Vagina (tissue), 2 donors: ENCODE measurements around the gene ADI1. TPM values are rescaled to one million over a fixed set of nuclear protein-coding genes. Genes with fewer than 3 reads are reported as not detected.

Experiments
- DNase-seq, 2 donors: peaks; one replicate each; pipeline ENCODE4 v3.0.0-alpha.2; 2017; ENCODE audit errors: extremely low spot score in 2 of 2
- H3K27ac ChIP-seq: fragments of 200-600 bp; sonication (generic); one replicate; pipeline ENCODE4 v1.5.1; 2019
- H3K27me3 ChIP-seq: fragments of 200-600 bp; sonication (generic); one replicate; pipeline ENCODE4 v1.5.1; 2019
- H3K36me3 ChIP-seq, 2 donors: fragments of 200-600 bp; sonication (generic); one replicate each; pipeline ENCODE4 v1.5.1; 2017 to 2019
- H3K4me1 ChIP-seq: fragments of 200-600 bp; sonication (generic); one replicate; pipeline ENCODE4 v1.5.1; 2019
- H3K4me3 ChIP-seq, 2 donors: fragments of 200-600 bp; sonication (generic); 1 replicate in 1 of 2; 2 replicates in 1 of 2; pipeline ENCODE4 v1.5.1; 2016 to 2019
- H3K9me3 ChIP-seq: fragments of 200-600 bp; sonication (generic); one replicate; pipeline ENCODE4 v1.5.1; 2019
- POLR2A ChIP-seq, 2 donors: fragments of 450-650 bp; IDR thresholded peaks; one replicate each; pipeline ENCODE4 v1.6.1; 2017; ENCODE audit warnings: antibody characterized with exemption in 2 of 2, mild to moderate bottlenecking in 2 of 2, moderate library complexity in 2 of 2
- POLR2AphosphoS5 ChIP-seq, 2 donors: sonication (generic); formaldehyde crosslinking; IDR thresholded peaks; one replicate each; pipeline ENCODE4 v1.9.0; 2017; ENCODE audit warnings: antibody characterized with exemption in 2 of 2, mild to moderate bottlenecking in 2 of 2, low read depth in 1 of 2; ENCODE audit not compliant: insufficient read depth in 1 of 2
- intact Hi-C: fragments of 100-400 bp; cut with DNase I; formaldehyde crosslinking; loops from one replicate; pipeline ENCODE4 v1.15.1; 2023
- total RNA-seq: library from RNA; depleted of rRNA; stranded (reverse); fragments of >200 nt; gene quantifications from one replicate; pipeline ENCODE4 v1.2.3, GENCODE V29; 2016
- TF ChIP-seq, protein P1 (sequence below), 3 experiments: fragments of 450-650 bp in 2 of 3; fragments of 200-600 bp in 1 of 3; sonication (generic) in 1 of 3; IDR thresholded peaks; one replicate each; pipeline ENCODE4 v1.5.1; 2017 to 2019; ENCODE audit warnings: antibody characterized with exemption in 3 of 3, mild to moderate bottlenecking in 2 of 3, moderate library complexity in 2 of 3

ADI1 gene, protein sequence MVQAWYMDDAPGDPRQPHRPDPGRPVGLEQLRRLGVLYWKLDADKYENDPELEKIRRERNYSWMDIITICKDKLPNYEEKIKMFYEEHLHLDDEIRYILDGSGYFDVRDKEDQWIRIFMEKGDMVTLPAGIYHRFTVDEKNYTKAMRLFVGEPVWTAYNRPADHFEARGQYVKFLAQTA
- 26.3 TPM for total RNA-seq

DNA sequence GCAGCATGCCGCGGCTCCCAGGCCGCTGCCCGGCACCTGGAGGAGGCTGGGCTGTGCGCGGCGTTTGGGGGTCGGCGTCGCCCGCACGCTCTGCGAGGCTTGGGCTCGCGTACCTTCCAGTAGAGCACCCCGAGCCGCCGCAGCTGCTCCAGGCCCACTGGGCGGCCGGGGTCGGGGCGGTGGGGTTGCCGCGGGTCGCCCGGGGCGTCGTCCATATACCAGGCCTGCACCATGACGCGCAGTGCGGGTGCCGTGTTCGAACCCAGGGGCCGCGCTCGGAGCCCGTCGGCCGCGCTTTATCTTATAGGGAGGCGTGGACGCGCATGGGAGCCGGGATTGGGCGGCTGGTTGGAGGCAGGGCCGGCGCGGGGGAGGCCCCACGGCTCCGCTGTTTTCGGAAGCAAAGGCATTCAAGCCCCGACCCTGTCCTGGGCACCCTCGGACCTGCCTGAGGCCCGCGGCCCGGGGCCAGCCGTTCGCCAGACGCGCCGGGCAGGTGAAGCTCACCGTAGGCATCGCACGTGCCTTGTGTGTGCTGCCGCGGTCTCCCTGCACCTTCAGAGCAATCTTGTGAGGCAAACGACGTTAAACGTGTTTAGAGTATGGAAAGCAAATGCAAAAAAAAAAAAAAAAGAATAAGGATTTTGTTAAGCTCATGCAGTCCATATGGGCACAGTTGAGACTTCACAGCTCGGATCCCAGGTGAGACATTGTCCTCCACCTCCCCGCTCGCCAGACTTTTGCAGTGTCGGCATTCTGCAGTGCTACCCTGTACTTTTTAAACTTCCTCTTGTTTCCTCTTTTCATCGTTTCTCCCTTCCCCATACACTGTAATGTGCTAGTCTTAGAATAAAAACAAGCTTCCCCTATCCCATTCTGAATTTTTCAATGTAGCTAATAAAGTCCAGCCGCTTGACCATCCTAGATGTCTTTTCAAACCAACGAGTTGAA lies at the start of gene ADI1:
Gene ADI1, minus strand, starts transcription at position 277 of the 951 bp plus-strand sequence. Its CDS starts 44 bp downstream, at position 233.
- Histone ChIP-seq H3K4me1 (peaks cover 13% of the 10 kb centered on the region), H3K4me3 (peak within 1 kb of the TSS; percentile 69 to 82), H3K27me3 (no peaks in the 10 kb centered on the region), H3K36me3 (no peaks in the 10 kb centered on the region), H3K27ac (peak within 1 kb of the TSS; percentile 94), H3K9me3 (no peaks in the 10 kb centered on the region)
- intact Hi-C loops, result no loop called here
- no peak for DNase-seq
- peak in 1 of 2 donors; percentile 72 for TF ChIP-seq POLR2A (IDR thresholded peaks at IDR 0.05)
- TF ChIP-seq, protein P1, sequence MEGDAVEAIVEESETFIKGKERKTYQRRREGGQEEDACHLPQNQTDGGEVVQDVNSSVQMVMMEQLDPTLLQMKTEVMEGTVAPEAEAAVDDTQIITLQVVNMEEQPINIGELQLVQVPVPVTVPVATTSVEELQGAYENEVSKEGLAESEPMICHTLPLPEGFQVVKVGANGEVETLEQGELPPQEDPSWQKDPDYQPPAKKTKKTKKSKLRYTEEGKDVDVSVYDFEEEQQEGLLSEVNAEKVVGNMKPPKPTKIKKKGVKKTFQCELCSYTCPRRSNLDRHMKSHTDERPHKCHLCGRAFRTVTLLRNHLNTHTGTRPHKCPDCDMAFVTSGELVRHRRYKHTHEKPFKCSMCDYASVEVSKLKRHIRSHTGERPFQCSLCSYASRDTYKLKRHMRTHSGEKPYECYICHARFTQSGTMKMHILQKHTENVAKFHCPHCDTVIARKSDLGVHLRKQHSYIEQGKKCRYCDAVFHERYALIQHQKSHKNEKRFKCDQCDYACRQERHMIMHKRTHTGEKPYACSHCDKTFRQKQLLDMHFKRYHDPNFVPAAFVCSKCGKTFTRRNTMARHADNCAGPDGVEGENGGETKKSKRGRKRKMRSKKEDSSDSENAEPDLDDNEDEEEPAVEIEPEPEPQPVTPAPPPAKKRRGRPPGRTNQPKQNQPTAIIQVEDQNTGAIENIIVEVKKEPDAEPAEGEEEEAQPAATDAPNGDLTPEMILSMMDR (IDR thresholded peaks at IDR 0.05), result no peak
- peak in 1 of 2 donors; percentile 73 for TF ChIP-seq POLR2AphosphoS5 (IDR thresholded peaks at IDR 0.05; ENCODE audit: insufficient read depth in 1 of 2, low read depth in 1 of 2)

DNA sequence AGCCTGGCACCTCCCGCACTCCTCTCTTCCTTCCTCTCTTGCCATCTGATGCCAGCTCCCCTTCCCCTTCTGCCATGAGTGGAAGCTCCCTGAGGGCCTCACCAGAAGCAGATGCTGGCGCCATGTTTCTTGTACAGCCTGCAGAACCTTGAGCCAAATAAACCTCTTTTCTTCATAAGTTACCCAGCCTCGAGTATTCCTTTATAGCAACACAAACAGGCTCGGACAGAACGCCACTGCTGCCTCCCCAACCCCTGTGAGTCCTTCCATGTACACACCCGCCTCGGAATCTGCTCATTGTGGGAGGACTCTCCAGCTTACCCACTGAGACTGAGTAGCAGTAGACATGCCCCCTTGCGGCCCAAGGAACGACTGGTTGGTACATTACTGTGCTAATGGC lies 47.5 kb upstream of the ADI1 start:
- H3K4me1 ChIP-seq, result no peaks in the 10 kb centered on the region
- no peaks in the 10 kb centered on the region for H3K9me3 ChIP-seq
- no peaks in the 10 kb centered on the region for H3K36me3 ChIP-seq
- DNase-seq, result no peak
- intact Hi-C loops, result no loop called here
- no peaks in the 10 kb centered on the region for H3K27me3 ChIP-seq
- TF ChIP-seq POLR2A (IDR thresholded peaks at IDR 0.05) (no peak), POLR2AphosphoS5 (IDR thresholded peaks at IDR 0.05; ENCODE audit: insufficient read depth in 1 of 2, low read depth in 1 of 2) (no peak)
- TF ChIP-seq, protein P1 (IDR thresholded peaks at IDR 0.05), result no peak
- no peak overlapping the region for H3K27ac ChIP-seq
- H3K4me3 ChIP-seq, result no peak overlapping the region

DNA sequence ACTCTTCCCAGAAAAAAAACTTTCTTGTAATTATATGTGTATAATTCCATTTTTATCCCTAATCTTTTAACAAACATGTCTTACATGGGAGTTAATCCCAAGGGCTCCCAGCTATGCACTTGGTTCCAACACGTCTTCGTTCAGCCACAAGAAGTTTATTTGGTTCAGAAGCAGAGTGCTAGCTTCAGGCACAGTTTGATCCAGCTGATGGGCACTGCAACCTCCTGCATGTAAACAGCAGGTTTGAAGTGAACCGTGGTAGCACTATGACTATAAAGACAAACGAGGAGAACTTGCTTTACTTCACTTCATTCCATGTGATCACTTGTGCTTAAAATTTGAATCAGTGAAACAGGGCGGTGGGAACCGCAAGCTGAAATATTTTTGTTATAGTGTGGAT lies 45.8 kb upstream of the ADI1 start:
- no peak overlapping the region for H3K27ac ChIP-seq
- H3K9me3 ChIP-seq, result no peaks in the 10 kb centered on the region
- TF ChIP-seq, protein P1 (IDR thresholded peaks at IDR 0.05), result no peak
- no peak for TF ChIP-seq POLR2A (IDR thresholded peaks at IDR 0.05)
- no peaks in the 10 kb centered on the region for H3K27me3 ChIP-seq
- intact Hi-C loops, result no loop called here
- no peaks in the 10 kb centered on the region for H3K4me1 ChIP-seq
- no peak overlapping the region for H3K4me3 ChIP-seq
- DNase-seq, result no peak
- H3K36me3 ChIP-seq, result no peaks in the 10 kb centered on the region

DNA sequence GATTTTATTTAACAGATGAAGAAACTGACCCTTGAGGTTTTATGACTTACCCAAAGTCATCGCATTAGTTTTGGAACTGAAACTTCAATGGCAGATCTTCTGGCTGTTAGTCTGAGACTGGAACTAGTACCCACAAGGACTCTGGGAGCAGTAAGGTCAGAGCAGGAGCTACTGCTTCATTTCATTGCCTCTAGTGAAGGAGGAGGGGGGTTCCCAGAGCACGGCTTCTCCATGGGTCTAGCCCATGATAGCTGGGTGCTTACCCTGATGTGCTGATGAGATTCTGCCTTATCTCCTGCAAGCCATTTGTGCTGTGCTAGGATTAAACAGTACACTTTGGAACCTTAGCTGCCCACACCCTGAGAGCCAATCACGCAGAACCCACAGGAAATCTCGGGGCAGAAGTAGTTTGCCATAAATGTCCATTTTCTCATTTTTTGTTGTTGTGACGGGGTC lies 44.2 kb upstream of the ADI1 start:
- H3K9me3 ChIP-seq, result no peaks in the 10 kb centered on the region
- peaks cover 9% of the 10 kb centered on the region for H3K4me1 ChIP-seq
- H3K27me3 ChIP-seq, result no peaks in the 10 kb centered on the region
- no peak for TF ChIP-seq POLR2A (IDR thresholded peaks at IDR 0.05)
- TF ChIP-seq, protein P1 (IDR thresholded peaks at IDR 0.05), result no peak
- TF ChIP-seq POLR2AphosphoS5 (IDR thresholded peaks at IDR 0.05; ENCODE audit: insufficient read depth in 1 of 2, low read depth in 1 of 2), result no peak
- intact Hi-C loops, result no loop called here
- H3K36me3 ChIP-seq, result no peaks in the 10 kb centered on the region
- no peak for DNase-seq
- H3K4me3 ChIP-seq, result no peak overlapping the region
- H3K27ac ChIP-seq, result no peak overlapping the region
